C4-2B (cell line): Measurements from ENCODE around the gene ZNF778.

Experiments used
- ZFX ChIP-seq: fragments of 450-650 bp; IDR thresholded peaks from 2 replicates; pipeline ENCODE4 v1.6.1; 2017
- TF ChIP-seq, protein P1 (sequence below): fragments of 450-650 bp; conservative IDR thresholded peaks from 2 replicates; pipeline ENCODE4 v1.5.1; 2017; ENCODE audit warnings: mild to moderate bottlenecking

DNA sequence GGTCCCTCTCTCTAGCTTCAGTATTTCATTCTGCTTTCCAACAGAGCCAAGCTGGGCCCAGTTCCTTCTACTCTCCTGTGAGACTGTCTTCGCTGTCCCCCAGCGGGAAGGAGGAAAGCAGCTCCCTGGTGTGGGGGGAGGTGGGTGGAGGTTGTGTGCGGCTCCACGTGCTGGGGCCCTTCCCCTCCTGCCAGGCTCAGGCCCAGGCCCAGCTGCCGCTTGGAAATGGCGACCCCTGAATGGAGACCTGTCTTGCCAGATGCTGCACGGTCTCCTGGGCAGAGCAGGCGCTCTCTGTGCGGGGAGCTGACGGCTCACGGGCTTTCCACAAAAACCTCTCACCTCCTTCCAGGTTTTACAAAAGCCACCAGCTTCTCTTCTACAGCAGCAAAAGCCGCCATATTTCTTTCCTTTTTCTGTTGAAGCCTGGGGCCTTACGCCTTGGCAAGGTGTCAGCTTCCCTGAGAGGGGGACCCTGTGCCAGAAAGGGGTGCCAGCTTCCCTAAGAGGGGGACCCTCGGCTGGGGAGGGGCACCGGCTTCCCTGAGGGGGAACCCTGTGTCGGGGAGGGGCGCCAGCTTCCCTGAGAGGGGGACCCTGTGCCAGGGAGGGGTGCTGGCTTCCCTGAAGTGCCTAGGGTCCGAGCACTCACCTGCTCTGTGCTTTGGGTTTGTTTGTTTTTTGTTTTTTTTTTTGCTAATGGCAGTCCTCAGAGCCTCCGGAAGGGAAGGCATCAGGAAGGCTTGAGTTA is 47.5 kb downstream of the ZNF778 start:
- TF ChIP-seq ZFX, result no peak
- TF ChIP-seq, protein P1, sequence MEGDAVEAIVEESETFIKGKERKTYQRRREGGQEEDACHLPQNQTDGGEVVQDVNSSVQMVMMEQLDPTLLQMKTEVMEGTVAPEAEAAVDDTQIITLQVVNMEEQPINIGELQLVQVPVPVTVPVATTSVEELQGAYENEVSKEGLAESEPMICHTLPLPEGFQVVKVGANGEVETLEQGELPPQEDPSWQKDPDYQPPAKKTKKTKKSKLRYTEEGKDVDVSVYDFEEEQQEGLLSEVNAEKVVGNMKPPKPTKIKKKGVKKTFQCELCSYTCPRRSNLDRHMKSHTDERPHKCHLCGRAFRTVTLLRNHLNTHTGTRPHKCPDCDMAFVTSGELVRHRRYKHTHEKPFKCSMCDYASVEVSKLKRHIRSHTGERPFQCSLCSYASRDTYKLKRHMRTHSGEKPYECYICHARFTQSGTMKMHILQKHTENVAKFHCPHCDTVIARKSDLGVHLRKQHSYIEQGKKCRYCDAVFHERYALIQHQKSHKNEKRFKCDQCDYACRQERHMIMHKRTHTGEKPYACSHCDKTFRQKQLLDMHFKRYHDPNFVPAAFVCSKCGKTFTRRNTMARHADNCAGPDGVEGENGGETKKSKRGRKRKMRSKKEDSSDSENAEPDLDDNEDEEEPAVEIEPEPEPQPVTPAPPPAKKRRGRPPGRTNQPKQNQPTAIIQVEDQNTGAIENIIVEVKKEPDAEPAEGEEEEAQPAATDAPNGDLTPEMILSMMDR, result no peak
